Neural cell (in vitro differentiated cells): ENCODE measurements around the gene FHIT. TPM values are rescaled to one million over a fixed set of nuclear protein-coding genes. Genes with fewer than 3 reads are reported as not detected.

Source experiments
- H2AFZ ChIP-seq: fragments of 200-600, 300-800 bp; sonication (generic), shearing (Covaris generic); 2 replicates; pipeline ENCODE4 v1.6.0; 2014; ENCODE audit warnings: low read depth, mild to moderate bottlenecking, antibody characterized with exemption, low read length, moderate library complexity
- H3F3A ChIP-seq: fragments of 200-600 bp; shearing (Covaris generic); 2 replicates; pipeline ENCODE4 v1.6.1; 2016; ENCODE audit warnings: mild to moderate bottlenecking, moderate library complexity, mixed read lengths, antibody characterized with exemption, low read length; ENCODE audit not compliant: insufficient read depth, poor library complexity, severe bottlenecking
- H3K27ac ChIP-seq: fragments of 200-600, 300-800 bp; sonication (generic), shearing (Covaris generic); 2 replicates; pipeline ENCODE4 v1.5.1; 2014; ENCODE audit warnings: mild to moderate bottlenecking, low read length, moderate library complexity
- H3K27me3 ChIP-seq: fragments of 300-800, 200-600 bp; sonication (generic), shearing (Covaris generic); 2 replicates; pipeline ENCODE4 v1.6.0; 2014; ENCODE audit warnings: mild to moderate bottlenecking, low read depth, low read length, moderate library complexity; ENCODE audit not compliant: insufficient read depth
- H3K36me3 ChIP-seq: fragments of 300-800, 200-600 bp; sonication (generic), shearing (Covaris generic); 2 replicates; pipeline ENCODE4 v1.5.1; 2014; ENCODE audit warnings: mild to moderate bottlenecking, antibody characterized with exemption, low read length, moderate library complexity; ENCODE audit not compliant: insufficient read depth
- H3K4me2 ChIP-seq: fragments of 300-800, 200-600 bp; sonication (generic), shearing (Covaris generic); 2 replicates; pipeline ENCODE4 v1.6.0; 2014; ENCODE audit warnings: mild to moderate bottlenecking, low read length
- H3K4me3 ChIP-seq: fragments of 300-800, 200-600 bp; sonication (generic), shearing (Covaris generic); 2 replicates; pipeline ENCODE4 v1.5.1; 2014; ENCODE audit warnings: mild to moderate bottlenecking, low read length, moderate library complexity
- H3K79me2 ChIP-seq: fragments of 200-600 bp; shearing (Covaris generic); replicated peaks from 2 replicates; pipeline ENCODE4 v1.6.0; 2014; ENCODE audit warnings: mild to moderate bottlenecking, low read length, moderate library complexity; ENCODE audit not compliant: insufficient read depth
- H3K9ac ChIP-seq: fragments of 300-800, 200-600 bp; sonication (generic), shearing (Covaris generic); 2 replicates; pipeline ENCODE4 v1.6.1; 2016; ENCODE audit warnings: mild to moderate bottlenecking, low read length, mixed read lengths
- H3K9me2 ChIP-seq: fragments of 200-600 bp; shearing (Covaris generic); 2 replicates; pipeline ENCODE4 v1.6.1; 2016; ENCODE audit warnings: mild to moderate bottlenecking, low read length, mixed read lengths; ENCODE audit not compliant: insufficient read depth
- H3K9me3 ChIP-seq: fragments of 200-600, 300-800 bp; sonication (generic), shearing (Covaris generic); 2 replicates; pipeline ENCODE4 v1.6.1; 2016; ENCODE audit warnings: mild to moderate bottlenecking, mixed run types, low read length, moderate library complexity, mixed read lengths
- H4K20me1 ChIP-seq: fragments of 200-600 bp; shearing (Covaris generic); 2 replicates; pipeline ENCODE4 v1.6.1; 2016; ENCODE audit warnings: mild to moderate bottlenecking, mixed run types; ENCODE audit not compliant: insufficient read depth
- CTCF ChIP-seq: fragments of 450-650 bp; IDR thresholded peaks from 2 replicates; pipeline ENCODE4 v1.5.1; 2014; ENCODE audit warnings: antibody characterized with exemption, mild to moderate bottlenecking, moderate library complexity; ENCODE audit not compliant: poor library complexity, severe bottlenecking
- EP300 ChIP-seq: fragments of 450-650 bp; conservative IDR thresholded peaks from 2 replicates; pipeline ENCODE4 v1.6.1; 2014; ENCODE audit warnings: antibody characterized with exemption, mild to moderate bottlenecking, moderate library complexity; ENCODE audit not compliant: poor library complexity, severe bottlenecking
- EZH2 ChIP-seq: fragments of 200-600, 300-800 bp; shearing (Covaris generic), sonication (generic); IDR thresholded peaks from 2 replicates; pipeline ENCODE4 v1.6.1; 2014; ENCODE audit warnings: antibody characterized with exemption, low read length, borderline replicate concordance, mild to moderate bottlenecking; ENCODE audit not compliant: insufficient read depth, poor library complexity, severe bottlenecking
- MXI1 ChIP-seq: fragments of 450-650 bp; conservative IDR thresholded peaks from 2 replicates; pipeline ENCODE4 v1.6.1; 2014; ENCODE audit warnings: antibody characterized with exemption, mild to moderate bottlenecking; ENCODE audit not compliant: poor library complexity, severe bottlenecking
- POLR2AphosphoS5 ChIP-seq: IDR thresholded peaks from 2 replicates; pipeline ENCODE4 v1.6.1; 2012
- RAD21 ChIP-seq: fragments of 450-650 bp; conservative IDR thresholded peaks from 2 replicates; pipeline ENCODE4 v1.6.1; 2014; ENCODE audit warnings: antibody characterized with exemption, mild to moderate bottlenecking, moderate library complexity
- REST ChIP-seq: IDR thresholded peaks from 2 replicates; pipeline ENCODE4 v1.6.1; 2012; ENCODE audit warnings: borderline replicate concordance
- SMC3 ChIP-seq: fragments of 450-650 bp; conservative IDR thresholded peaks from 2 replicates; pipeline ENCODE4 v1.6.1; 2014; ENCODE audit warnings: antibody characterized with exemption, mild to moderate bottlenecking, moderate library complexity; ENCODE audit not compliant: poor library complexity
- TAF1 ChIP-seq: IDR thresholded peaks from 2 replicates; pipeline ENCODE4 v1.6.1; 2012; ENCODE audit warnings: low read depth
- polyA plus RNA-seq: library from polyadenylated mRNA; depleted of rRNA; stranded (reverse); fragments of >200 nt; gene quantifications from 2 replicates; pipeline ENCODE4 v1.2.3, GENCODE V29; 2014

FHIT gene
- polyA plus RNA-seq, 1 donor from 2014 or later = not detected

GRCh38 chr3:59978979-59979378, 1272.3 kb downstream of the FHIT start:
- H3K9me3 ChIP-seq = no peaks in the 10 kb centered on the region
- H3K79me2 ChIP-seq = no peaks in the 10 kb centered on the region
- no peak for TF ChIP-seq RAD21
- no peak for TF ChIP-seq MXI1
- no peak for TF ChIP-seq POLR2AphosphoS5
- no peak for TF ChIP-seq SMC3
- no peak for TF ChIP-seq CTCF
- TF ChIP-seq REST = no peak
- no peak for TF ChIP-seq TAF1
- no peak for TF ChIP-seq EP300
- H2AFZ ChIP-seq = no peak overlapping the region
- H3K4me3 ChIP-seq = no peak overlapping the region
- no peak overlapping the region for H3K27ac ChIP-seq
- H3K4me2 ChIP-seq = no peak overlapping the region
- no peaks in the 10 kb centered on the region for H3K9me2 ChIP-seq
- no peaks in the 10 kb centered on the region for H3K27me3 ChIP-seq
- H3K9ac ChIP-seq = no peak overlapping the region
- no peaks in the 10 kb centered on the region for H3K36me3 ChIP-seq
- no peaks in the 10 kb centered on the region for H4K20me1 ChIP-seq
- H3F3A ChIP-seq = no peaks in the 10 kb centered on the region

- Histone ChIP-seq H4K20me1 (no peaks in the 10 kb centered on the region), H3F3A (no peaks in the 10 kb centered on the region), H3K9me3 (no peaks in the 10 kb centered on the region), H3K9me2 (no peaks in the 10 kb centered on the region), H3K79me2 (no peaks in the 10 kb centered on the region), H3K27me3 (no peaks in the 10 kb centered on the region), H3K36me3 (no peaks in the 10 kb centered on the region), H3K9ac (no peak overlapping the region), H3K4me2 (no peak overlapping the region), H3K4me3 (no peak overlapping the region), H3K27ac (no peak overlapping the region), H2AFZ (no peak overlapping the region)
- TF ChIP-seq TAF1 (no peak), EP300 (no peak), POLR2AphosphoS5 (no peak), EZH2 (no peak)
Measured at GRCh38 chr3:59970796-59971195, 1280.5 kb downstream of the FHIT start.

- H3K9me2 ChIP-seq = no peaks in the 10 kb centered on the region
- TF ChIP-seq REST (no peak), POLR2AphosphoS5 (no peak)
- no peaks in the 10 kb centered on the region for H3K36me3 ChIP-seq
- no peaks in the 10 kb centered on the region for H3K79me2 ChIP-seq
- H4K20me1 ChIP-seq = no peaks in the 10 kb centered on the region
- no peaks in the 10 kb centered on the region for H3K9me3 ChIP-seq
- H2AFZ ChIP-seq = no peak overlapping the region
- H3K4me3 ChIP-seq = no peak overlapping the region
- H3K9ac ChIP-seq = no peak overlapping the region
- H3K4me2 ChIP-seq = no peak overlapping the region
- no peaks in the 10 kb centered on the region for H3K27me3 ChIP-seq
- no peaks in the 10 kb centered on the region for H3F3A ChIP-seq
- no peak overlapping the region for H3K27ac ChIP-seq
Measured at GRCh38 chr3:59970376-59970775, 1280.9 kb downstream of the FHIT start.
